Activated naive CD4-positive, alpha-beta T cell treated with anti-CD3 and anti-CD28 coated beads for 36 hours (primary cell): ENCODE data around the gene ATG9A. TPM values are rescaled to one million over a fixed set of nuclear protein-coding genes. Genes with fewer than 3 reads are reported as not detected.

ENCODE experiments used
- CTCF ChIA-PET: fragments of 350-600 bp; sonication (Branson Sonifier 250); formaldehyde crosslinking; loops from one replicate; lab custom pipeline; 2021; ENCODE audit warnings: antibody characterized with exemption; lab: Charles Lee
- DNase-seq: peaks from one replicate; pipeline ENCODE4 v3.0.0-alpha.2; 2020
- H3K27ac Mint-ChIP-seq: one replicate; pipeline ENCODE4 v1.8.0; 2021; ENCODE audit warnings: mild to moderate bottlenecking, mixed read lengths
- H3K27me3 Mint-ChIP-seq: one replicate; pipeline ENCODE4 v1.8.0; 2021; ENCODE audit warnings: low read depth, mixed read lengths
- H3K36me3 Mint-ChIP-seq: one replicate; pipeline ENCODE4 v1.8.0; 2021; ENCODE audit warnings: low read depth, mixed read lengths
- H3K4me1 Mint-ChIP-seq: one replicate; pipeline ENCODE4 v1.8.0; 2021; ENCODE audit warnings: low read depth, mixed read lengths
- H3K4me3 Mint-ChIP-seq: one replicate; pipeline ENCODE4 v1.8.0; 2021; ENCODE audit warnings: mild to moderate bottlenecking, moderate library complexity, mixed read lengths
- H3K9me3 Mint-ChIP-seq: one replicate; pipeline ENCODE4 v1.8.0; 2021; ENCODE audit warnings: mixed read lengths
- intact Hi-C: fragments of 100-400 bp; cut with micrococcal nuclease; formaldehyde crosslinking; loops from one replicate; pipeline ENCODE4 v1.15.1; 2023
- total RNA-seq, 2 experiments: library from RNA; stranded (reverse); gene quantifications; one replicate each; pipeline ENCODE4 v1.2.3, GENCODE V29; 2021

The ATG9A gene
- total RNA-seq, 2 experiments from 2014 or later = 26.0 to 27.7 TPM

- Mint-ChIP-seq H3K27ac (peak overlapping the region; percentile 75), H3K4me1 (peaks cover 58% of the 10 kb centered on the region), H3K9me3 (no peaks in the 10 kb centered on the region), H3K4me3 (peak overlapping the region; percentile 94), H3K27me3 (no peaks in the 10 kb centered on the region), H3K36me3 (peaks cover 27% of the 10 kb centered on the region)
- DNase-seq = peak; percentile 43
- intact Hi-C loops = loop anchor here (1.0 to 10.0 kb wide), 5 partner anchors 9 to 774 kb away; partner anchors contain the start of genes CHPF, TMEM198 and WNT10A
- CTCF ChIA-PET = interaction anchor here (0.9 kb wide), 1 partner anchor 21 kb away, joined by 3 read pairs; no protein-coding TSS in a partner anchor
Measured at GRCh38 chr2:219178377-219179175, 50.9 kb downstream of the ATG9A start.

DNA sequence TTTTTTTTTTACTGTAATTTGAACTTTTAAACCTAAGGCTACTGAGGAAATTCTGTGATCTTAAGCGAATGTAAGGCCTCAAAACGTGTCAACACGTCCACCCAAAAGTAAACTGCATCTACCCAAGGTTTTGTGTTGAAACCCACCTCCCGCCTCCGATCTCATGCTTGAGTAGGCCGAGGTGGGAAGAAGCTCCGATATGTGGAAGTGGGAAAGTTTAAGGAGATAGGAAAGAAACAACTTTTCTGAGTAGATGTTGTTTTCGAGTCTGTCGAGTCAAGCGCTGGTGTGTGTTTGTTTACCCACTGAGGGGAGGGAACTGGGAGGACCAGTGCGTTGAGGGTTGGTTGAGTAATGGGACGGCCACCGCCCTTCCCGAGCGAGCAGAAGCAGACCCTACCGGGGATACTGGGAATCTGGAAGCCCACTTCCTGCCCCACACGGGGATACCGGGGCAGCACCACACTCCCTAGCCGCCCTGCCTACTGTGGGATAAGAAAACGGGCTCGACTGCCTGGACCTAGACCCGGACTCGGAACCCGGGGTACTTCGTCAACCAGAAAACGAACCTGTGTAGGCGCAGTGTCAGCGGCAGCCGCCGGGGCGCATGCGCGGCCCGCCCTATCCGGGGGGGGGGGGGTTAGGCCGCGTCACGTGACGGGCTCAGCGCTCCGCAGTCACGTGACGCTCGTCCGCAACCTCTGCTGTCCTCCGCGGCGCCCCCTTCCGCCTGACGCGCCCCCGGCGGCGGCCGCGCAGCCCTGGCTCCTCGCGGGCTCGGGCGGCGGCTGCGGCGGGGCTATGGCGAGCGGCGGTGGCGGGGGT is 51.7 kb downstream of the ATG9A start, which contains the start of gene RETREG2:
TSS of gene RETREG2 (plus strand) at position 724 of the 825 bp plus-strand sequence. CDS start at position 802, 78 bp downstream.
- Mint-ChIP-seq H3K27ac (peak within 1 kb of the TSS; percentile 98), H3K27me3 (no peaks in the 10 kb centered on the region), H3K36me3 (peaks cover 24% of the 10 kb centered on the region), H3K4me1 (peaks cover 58% of the 10 kb centered on the region), H3K9me3 (no peaks in the 10 kb centered on the region), H3K4me3 (peak within 1 kb of the TSS; percentile 94)
- CTCF ChIA-PET = interaction anchor here (8.9 kb wide), 1 partner anchor 19 kb away, joined by 67 read pairs; the partner anchor contains the start of gene NHEJ1
- intact Hi-C loops = loop anchor here (1.0 to 10.0 kb wide), 15 partner anchors 10 to 961 kb away; partner anchors contain the start of genes ANKZF1, ARPC2, ATG9A and CHPF
- DNase-seq = peak; percentile 78

DNA sequence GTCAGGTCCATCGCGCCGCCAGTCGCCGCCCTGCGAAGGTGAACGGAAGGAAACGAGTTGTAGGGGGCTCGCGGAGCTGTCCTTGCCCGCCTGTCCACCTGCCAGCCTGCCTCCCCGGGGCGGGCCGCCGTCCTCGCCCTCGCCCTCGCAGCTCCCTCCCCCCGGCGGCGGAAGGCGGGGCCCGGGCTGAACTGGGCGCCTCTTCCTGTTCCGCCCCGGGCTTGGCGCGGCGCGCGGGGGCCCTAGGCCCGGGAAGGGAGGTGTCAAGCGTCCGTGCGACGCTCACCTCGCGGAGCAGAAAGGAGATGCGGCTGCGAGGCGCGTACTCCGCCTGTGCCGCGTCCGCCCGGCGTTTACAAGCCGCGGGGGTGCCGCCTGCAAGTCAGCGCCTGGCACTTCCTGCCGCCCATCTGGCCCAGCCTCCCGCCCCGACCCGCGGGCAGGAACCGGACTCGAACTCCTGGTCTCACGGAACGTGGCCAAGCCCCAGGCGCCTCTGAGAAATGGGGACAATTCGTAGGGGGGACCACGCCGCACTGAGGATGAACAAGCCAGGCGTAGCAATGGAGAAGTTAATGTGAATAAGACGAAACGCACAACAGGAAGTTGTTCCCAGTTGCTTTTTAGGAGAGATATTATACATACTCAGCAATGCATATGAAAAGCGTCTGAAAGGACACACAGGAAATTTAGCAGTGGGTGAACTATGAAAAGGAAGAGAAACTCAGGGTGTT is 52.5 kb downstream of the ATG9A start, which contains the start of gene CNPPD1:
TSS of gene CNPPD1 (minus strand) at position 108 of the 734 bp plus-strand sequence. CDS start at position 11, 97 bp downstream.
- Mint-ChIP-seq H3K4me3 (peak within 1 kb of the TSS; percentile 94), H3K4me1 (peaks cover 50% of the 10 kb centered on the region), H3K27ac (peak within 1 kb of the TSS; percentile 98), H3K36me3 (peaks cover 24% of the 10 kb centered on the region), H3K9me3 (no peaks in the 10 kb centered on the region), H3K27me3 (no peaks in the 10 kb centered on the region)
- DNase-seq = peak; percentile 86
- CTCF ChIA-PET = interaction anchor here (0.8 to 8.9 kb wide), 13 partner anchors 11 to 289 kb away, joined by 3 to 67 read pairs (median 5); partner anchors contain the start of genes GLB1L, NHEJ1, STK16 and ZFAND2B
- intact Hi-C loops = loop anchor here (1.0 to 10.0 kb wide), 13 partner anchors 17 to 960 kb away; partner anchors contain the start of genes ANKZF1, ARPC2, ATG9A and CHPF

DNA sequence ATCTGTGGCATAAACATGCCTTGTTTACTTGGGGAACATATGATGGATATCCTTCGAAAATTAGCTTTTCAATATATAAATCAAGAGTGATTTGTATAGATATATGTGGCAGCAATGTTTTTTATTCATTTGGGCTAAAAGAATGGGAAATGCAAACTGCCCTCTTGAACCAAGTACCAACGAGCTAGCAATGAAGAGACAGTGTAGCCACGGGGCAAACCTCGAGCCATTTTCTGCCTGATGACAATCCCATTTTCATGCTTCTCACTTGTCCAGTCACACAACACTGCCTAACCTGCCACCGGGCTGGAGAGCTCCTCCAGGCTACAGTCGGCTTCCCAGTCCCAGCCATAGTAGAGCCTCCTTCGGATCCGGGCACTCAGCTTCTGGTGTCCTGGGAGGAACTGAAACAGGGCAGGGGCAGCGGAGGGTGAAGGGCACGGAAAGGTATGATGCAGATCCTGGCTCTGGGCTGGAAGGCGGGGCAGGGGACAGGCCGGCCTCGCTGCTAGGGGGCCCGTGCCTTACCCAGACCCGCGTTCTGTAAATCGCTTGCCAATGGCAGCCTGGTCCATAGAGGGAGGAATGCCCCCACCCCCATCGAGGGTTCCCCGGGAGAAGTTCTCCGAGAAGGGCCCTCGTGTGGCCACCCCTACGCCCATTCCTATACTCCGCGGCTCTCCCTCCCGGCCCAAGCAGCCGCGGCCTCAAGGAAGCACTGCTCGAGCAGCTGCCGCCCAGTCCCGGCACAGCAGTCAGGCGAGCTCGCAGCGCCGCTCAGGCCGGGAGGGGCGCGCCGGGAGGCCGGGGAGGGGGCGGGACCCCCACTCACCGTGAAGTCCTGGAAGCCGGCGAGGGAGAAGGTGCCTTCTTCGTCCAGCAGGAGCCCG is 53.3 kb downstream of the ATG9A start:
- Mint-ChIP-seq H3K27ac (peak overlapping the region; percentile 98), H3K36me3 (peaks cover 18% of the 10 kb centered on the region), H3K27me3 (no peaks in the 10 kb centered on the region), H3K4me1 (peaks cover 42% of the 10 kb centered on the region), H3K9me3 (no peaks in the 10 kb centered on the region), H3K4me3 (peak overlapping the region; percentile 94)
- intact Hi-C loops = loop anchor here (2.0 to 10.0 kb wide), 5 partner anchors 294 to 959 kb away; partner anchors contain the start of genes ARPC2, CHPF, CNOT9 and TMEM198
- CTCF ChIA-PET = interaction anchor here (0.5 to 8.9 kb wide), 19 partner anchors 10 to 288 kb away, joined by 3 to 67 read pairs (median 5); partner anchors contain the start of genes ABCB6, DNAJB2, GLB1L and NHEJ1
- DNase-seq = peak; percentile 43

DNA sequence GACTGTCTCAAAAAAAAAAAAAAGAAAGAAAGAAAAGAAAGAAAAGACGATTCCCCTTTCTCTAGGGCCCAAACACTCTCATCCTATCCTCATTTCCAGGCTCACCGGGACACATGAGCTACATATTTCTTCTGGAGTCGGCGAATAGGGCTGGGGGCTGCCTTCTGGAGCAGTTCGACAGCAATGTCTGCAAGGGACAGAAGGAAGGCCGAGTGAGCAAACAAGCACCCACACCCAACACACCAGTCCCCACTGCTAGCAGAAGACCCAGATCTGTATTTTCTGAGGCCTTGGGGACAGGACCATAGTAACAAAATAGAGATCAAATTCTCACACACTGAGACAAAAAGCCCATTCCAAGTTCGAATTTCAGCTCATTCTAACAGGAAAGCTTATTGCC is 54.0 kb downstream of the ATG9A start:
- intact Hi-C loops = loop anchor here (5.0 to 10.0 kb wide), 3 partner anchors 293 to 771 kb away; partner anchors contain the start of genes CHPF, TMEM198 and WNT10A
- peak overlapping the region; percentile 94 for H3K4me3 Mint-ChIP-seq

DNA sequence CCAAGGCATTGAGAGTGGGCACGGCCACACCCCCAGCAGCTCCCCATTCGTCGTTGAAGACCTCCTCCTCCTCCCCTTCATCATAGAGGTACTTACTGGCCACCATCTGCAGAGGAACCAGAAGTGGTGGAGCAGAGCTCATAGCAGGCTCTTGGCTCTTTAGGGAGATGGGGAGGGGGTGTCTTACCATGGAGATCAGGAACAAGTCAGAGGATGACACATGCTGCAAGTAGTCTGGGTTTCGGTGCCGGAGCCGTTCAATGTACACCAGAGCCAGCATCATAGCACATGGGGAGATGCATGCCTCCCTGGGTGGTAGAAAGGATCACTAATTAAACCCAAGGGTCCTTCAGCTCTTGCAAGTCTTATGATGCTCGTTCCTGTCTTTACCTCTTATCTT is 54.6 kb downstream of the ATG9A start:
- Mint-ChIP-seq H3K36me3 (peaks cover 12% of the 10 kb centered on the region), H3K27me3 (no peaks in the 10 kb centered on the region), H3K27ac (no peak overlapping the region), H3K4me3 (no peak overlapping the region), H3K4me1 (peaks cover 31% of the 10 kb centered on the region), H3K9me3 (no peaks in the 10 kb centered on the region)
- no peak for DNase-seq
- intact Hi-C loops = loop anchor here (5.0 to 10.0 kb wide), 3 partner anchors 292 to 770 kb away; partner anchors contain the start of genes CHPF, TMEM198 and WNT10A
- CTCF ChIA-PET = interaction anchor here (1.0 to 8.9 kb wide), 11 partner anchors 11 to 124 kb away, joined by 3 to 67 read pairs (median 7); partner anchors contain the start of genes ABCB6, DNAJB2, NHEJ1 and ZFAND2B

More for the DNA sequence above, 54.0 kb downstream of the ATG9A start:
- CTCF ChIA-PET = interaction anchor here (1.2 to 8.9 kb wide), 13 partner anchors 10 to 180 kb away, joined by 3 to 67 read pairs (median 7); partner anchors contain the start of genes ABCB6, DNAJB2, NHEJ1 and ZFAND2B
- no peak for DNase-seq
- H3K27ac Mint-ChIP-seq = peak overlapping the region; percentile 98
- no peaks in the 10 kb centered on the region for H3K27me3 Mint-ChIP-seq
- H3K4me1 Mint-ChIP-seq = peaks cover 35% of the 10 kb centered on the region
- peaks cover 14% of the 10 kb centered on the region for H3K36me3 Mint-ChIP-seq
- H3K9me3 Mint-ChIP-seq = no peaks in the 10 kb centered on the region

DNA sequence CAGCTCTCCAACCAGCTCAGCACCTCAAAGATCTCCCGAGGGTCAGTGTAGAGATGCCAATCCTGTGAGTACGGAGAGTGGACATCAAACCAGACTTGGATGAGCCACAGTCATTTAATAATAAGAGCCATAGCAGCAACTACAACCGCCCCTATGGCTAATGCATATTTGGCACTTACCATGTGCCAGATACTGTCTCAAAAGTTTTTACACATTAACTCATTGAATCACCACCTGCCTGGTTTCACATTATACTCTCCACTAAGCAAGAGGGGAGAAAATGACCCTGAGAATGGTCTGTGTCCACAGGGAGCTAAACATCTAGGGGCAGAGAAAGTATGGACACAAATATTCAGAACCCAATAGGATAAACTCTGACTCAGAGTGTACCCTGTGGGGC is 55.3 kb downstream of the ATG9A start:
- Mint-ChIP-seq H3K27ac (no peak overlapping the region), H3K4me1 (peaks cover 28% of the 10 kb centered on the region), H3K36me3 (peaks cover 12% of the 10 kb centered on the region), H3K27me3 (no peaks in the 10 kb centered on the region), H3K9me3 (no peaks in the 10 kb centered on the region), H3K4me3 (peak overlapping the region; percentile 3)
- intact Hi-C loops = loop anchor here (10.0 kb wide), 1 partner anchor 769 kb away; no protein-coding TSS in a partner anchor
- CTCF ChIA-PET = interaction anchor here (1.0 to 8.9 kb wide), 8 partner anchors 8 to 121 kb away, joined by 3 to 67 read pairs (median 6); partner anchors contain the start of genes NHEJ1 and ZFAND2B
- DNase-seq = no peak

GRCh38 chr2:219173176-219173575 is 56.3 kb downstream of the ATG9A start:
- no peak for DNase-seq
- no peak overlapping the region for H3K27ac Mint-ChIP-seq
- peaks cover 25% of the 10 kb centered on the region for H3K4me1 Mint-ChIP-seq
- H3K27me3 Mint-ChIP-seq = no peaks in the 10 kb centered on the region
- no peaks in the 10 kb centered on the region for H3K9me3 Mint-ChIP-seq
- H3K4me3 Mint-ChIP-seq = no peak overlapping the region
- peaks cover 12% of the 10 kb centered on the region for H3K36me3 Mint-ChIP-seq
- intact Hi-C loops = loop anchor here (10.0 kb wide), 1 partner anchor 768 kb away; no protein-coding TSS in a partner anchor
- CTCF ChIA-PET = interaction anchor here (1.0 to 8.9 kb wide), 11 partner anchors 9 to 215 kb away, joined by 3 to 67 read pairs (median 6); partner anchors contain the start of genes DNPEP, NHEJ1 and ZFAND2B

GRCh38 chr2:219172231-219173154 is 56.9 kb downstream of the ATG9A start:
- H3K4me1 Mint-ChIP-seq = peaks cover 25% of the 10 kb centered on the region
- DNase-seq = no peak
- H3K36me3 Mint-ChIP-seq = peaks cover 9% of the 10 kb centered on the region
- no peaks in the 10 kb centered on the region for H3K9me3 Mint-ChIP-seq
- H3K4me3 Mint-ChIP-seq = no peak overlapping the region
- H3K27me3 Mint-ChIP-seq = no peaks in the 10 kb centered on the region
- no peak overlapping the region for H3K27ac Mint-ChIP-seq
- CTCF ChIA-PET = interaction anchor here (0.6 to 8.9 kb wide), 19 partner anchors 9 to 218 kb away, joined by 3 to 67 read pairs (median 5); partner anchors contain the start of genes ATG9A, DNPEP, GLB1L and NHEJ1
- intact Hi-C loops = loop anchor here (10.0 kb wide), 1 partner anchor 768 kb away; no protein-coding TSS in a partner anchor
